GM19324 (cell line): ENCODE results near the gene PADI4.

ENCODE experiments used
- ATAC-seq: cut with Tn5 transposase; IDR thresholded peaks from one replicate; pipeline ENCODE4 v1.9.1; 2021; ENCODE audit warnings: mild to moderate bottlenecking, moderate library complexity; ENCODE audit not compliant: unreplicated experiment, low FRiP score

The PADI4 gene

DNA sequence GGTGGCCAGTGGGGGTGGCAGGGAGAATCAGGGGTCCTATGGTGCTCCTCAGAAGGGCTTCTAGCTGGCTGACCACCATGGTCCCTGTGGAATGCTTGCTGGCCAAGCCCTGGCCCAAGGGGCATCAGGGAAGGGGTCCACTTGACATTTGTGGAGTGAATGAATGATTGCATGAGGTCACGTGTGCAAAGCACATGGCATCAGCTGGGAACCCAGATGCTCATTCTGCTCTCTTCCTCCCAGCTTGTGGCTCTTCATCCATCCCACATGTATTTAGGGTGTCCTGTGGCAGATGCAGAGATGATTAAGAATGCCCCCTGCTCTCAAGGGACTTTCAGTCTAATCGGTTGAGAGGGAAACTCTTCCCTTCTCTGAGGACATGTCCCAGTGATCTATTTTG, 27.1 kb upstream of the PADI4 start:
- no peak for ATAC-seq

DNA sequence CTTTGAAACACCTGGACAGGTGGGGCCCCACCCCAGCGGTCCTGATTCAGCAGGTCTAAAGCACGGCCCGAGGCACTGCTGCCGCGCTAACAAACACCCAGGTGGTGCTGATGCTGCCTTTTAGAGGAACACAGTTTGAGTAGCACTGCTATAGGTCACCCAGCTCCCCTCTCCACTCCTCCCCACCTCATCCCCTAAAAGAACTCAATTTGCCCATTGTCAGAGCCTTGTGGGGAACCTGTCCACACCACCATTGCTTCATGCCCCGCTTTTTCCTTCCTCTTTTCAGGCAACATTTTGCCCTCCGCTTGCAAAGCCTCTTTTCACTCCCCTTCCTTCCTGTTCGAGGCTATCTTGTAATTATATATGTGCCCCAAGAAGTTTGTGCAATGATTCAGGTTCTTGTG, 26.2 kb upstream of the PADI4 start:
- ATAC-seq: no peak

DNA sequence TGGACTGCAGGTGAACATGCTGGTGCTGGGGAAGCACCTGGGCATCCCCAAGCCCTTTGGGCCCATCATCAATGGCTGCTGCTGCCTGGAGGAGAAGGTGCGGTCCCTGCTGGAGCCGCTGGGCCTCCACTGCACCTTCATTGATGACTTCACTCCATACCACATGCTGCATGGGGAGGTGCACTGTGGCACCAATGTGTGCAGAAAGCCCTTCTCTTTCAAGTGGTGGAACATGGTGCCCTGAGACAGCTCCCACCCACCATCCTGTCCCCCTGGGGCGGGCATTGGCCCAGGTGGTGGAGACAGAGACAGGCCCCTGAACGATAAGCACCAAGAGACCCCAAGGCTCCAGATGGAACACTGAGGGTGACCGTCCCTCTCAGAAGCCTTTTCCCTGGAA, 25.2 kb upstream of the PADI4 start:
- no peak for ATAC-seq

- ATAC-seq: no peak
Observed at GRCh38 chr1:17286646-17287045, 21.4 kb upstream of the PADI4 start.

DNA sequence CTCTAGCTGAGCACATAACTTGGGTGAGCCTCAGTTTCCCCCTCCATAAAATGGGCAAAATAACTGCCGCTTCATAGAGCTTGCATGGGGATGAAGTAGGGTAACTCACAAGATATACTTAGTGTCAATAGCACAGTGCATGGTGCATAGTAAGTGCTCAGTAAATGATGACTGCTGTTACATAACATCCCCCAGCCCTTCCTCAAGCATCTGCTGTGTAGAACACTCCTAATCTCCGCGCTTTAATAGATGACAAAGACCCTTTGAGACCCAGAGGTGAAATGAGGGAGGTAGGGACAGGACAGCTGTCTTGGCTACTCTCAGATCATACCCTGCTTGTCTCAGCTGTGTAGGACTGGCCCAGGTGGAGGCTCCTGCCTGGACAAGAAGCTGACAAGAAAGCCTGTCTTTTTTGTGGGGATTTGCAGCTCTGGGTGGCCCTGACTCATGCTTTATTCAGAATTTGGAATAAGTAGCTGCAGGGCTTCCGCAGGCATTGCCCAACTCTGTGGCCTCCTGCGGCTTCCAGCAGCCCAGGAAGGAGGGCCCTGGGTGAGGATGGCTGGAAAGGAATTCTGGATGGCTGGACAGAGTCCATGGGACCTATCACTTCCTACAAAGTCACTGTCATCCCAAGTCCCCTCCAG, 20.7 kb upstream of the PADI4 start:
- ATAC-seq: no peak

DNA sequence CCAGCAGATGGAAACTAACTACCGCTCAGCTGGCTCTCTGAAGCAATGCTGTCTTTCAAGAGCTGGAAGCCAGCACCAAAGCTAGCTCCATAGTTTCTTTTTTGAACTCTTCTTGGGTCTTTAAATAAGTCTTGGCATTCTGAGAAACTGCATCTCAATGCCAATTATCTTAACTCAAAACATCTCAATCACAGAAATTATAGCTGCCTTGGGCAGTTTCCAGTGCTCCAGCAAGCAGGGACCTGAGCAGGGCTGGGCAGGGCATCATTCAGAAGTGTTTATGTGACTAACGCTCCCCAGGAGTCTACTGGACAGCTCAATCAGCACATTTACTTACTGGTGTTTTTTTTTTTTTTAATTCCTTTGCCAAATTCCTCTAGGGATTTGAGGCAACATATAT, 18.3 kb upstream of the PADI4 start:
- ATAC-seq: no peak

- ATAC-seq: no peak
Observed at GRCh38 chr1:17290553-17290952, 17.4 kb upstream of the PADI4 start.

GRCh38 chr1:17292299-17293160, 15.5 kb upstream of the PADI4 start:
- no peak for ATAC-seq

DNA sequence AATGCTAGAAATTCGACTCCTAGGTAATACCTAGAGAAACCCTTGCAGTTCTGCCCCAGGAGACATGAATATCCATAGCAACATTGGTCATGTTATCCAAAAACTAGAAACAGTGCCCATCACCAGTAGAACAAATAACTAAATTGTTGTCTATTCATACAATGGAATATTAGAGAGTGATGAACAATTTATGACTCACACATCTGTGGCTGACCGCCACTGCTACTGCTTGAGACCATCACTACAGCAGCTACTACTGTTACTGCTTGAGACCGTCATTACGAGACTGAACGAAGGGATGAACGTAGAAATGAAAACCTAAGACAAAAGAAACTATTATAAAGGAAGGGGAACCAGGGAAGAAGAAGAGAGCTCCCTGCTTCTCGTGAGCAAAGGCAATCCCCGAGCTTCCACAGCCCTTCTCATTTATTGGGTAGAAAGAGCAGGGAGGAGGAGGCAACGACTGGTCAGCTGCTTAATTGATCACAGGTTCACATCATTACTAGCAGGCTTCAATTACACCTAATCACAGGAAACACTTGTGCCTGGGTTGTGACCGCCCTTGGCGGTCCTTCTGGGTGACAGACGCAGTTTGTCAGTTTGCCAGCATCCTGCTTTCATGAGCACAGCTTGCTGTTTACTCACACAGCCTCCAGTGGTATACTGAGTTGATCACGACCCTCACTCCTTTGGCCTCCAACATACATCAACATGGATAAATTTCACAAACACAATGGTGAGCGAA, 14.1 kb upstream of the PADI4 start:
- no peak for ATAC-seq

- ATAC-seq: no peak
Observed at GRCh38 chr1:17295292-17295691, 12.7 kb upstream of the PADI4 start.

GRCh38 chr1:17296086-17296485, 11.9 kb upstream of the PADI4 start:
- ATAC-seq: no peak

DNA sequence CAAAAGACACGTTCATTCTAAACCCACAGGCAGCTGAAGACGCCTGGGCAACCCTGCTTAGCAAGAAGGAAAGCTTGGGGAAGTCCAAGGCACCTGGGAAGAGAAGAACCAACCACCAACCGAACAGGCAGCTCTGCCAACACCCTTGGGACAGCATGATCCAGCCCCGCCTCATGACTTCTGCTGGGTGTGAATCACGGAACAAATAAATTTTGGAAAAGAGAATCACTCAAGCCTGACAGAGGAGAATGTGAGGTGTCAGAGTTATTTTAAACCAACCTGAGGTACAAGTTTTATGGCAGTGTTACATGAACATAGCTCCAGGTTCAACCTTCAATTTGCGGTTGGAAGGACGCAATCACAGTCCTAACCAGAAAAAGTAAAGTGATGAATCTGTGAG, 10.0 kb upstream of the PADI4 start:
- ATAC-seq: no peak

- ATAC-seq: no peak
Observed at GRCh38 chr1:17301767-17302166, 6.2 kb upstream of the PADI4 start.

DNA sequence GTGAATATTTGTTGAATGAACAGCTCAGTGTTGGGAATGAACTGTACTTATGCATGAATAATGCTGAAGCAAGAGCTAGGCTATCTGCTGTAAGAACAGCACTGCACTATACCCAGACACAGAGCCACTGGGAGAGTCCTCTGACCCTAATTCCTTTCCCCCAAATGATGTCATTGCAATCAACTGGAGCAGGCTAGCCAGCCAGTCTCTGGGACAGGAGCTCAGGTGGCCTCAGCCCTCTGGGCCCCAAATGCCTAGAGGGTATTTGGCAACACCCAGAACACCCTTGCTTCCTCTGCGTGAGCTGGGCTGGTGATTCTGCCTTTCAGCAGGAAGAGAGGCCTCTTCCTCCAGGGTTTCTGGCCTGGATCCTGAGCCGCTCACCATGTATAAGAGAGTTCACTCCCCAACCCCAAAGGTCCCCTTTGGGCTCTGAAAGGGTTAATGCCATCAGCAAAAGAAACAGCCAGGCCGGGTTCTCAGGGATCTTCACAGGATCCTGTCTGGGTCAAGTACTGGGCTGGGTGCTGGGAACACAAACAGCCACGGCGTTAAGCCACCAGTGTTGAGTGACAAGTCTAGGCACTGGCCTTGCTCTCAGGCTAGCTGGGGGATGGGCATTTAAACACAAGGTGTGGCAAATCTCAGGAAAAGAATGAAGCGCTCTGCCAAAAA, 3.7 kb upstream of the PADI4 start:
- ATAC-seq: no peak

DNA sequence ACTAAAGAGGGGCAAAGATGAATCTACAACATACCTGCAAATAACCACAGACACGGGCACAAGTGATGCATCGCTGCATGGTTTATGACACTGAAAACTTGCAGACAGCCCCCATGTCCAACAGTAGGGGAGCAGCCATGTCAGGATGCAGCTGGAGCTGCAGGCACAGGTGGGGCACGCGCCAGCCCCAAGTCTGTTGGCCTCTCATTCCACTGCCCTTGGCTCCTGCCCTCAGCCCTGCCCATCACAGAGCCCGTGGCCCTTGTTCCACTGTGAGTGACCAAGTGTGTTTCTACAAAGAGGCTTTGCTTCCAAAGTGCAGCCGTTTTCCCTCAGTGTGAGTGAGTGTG, 3.2 kb upstream of the PADI4 start:
- no peak for ATAC-seq

GRCh38 chr1:17305576-17306095, 2.4 kb upstream of the PADI4 start:
- ATAC-seq: no peak

DNA sequence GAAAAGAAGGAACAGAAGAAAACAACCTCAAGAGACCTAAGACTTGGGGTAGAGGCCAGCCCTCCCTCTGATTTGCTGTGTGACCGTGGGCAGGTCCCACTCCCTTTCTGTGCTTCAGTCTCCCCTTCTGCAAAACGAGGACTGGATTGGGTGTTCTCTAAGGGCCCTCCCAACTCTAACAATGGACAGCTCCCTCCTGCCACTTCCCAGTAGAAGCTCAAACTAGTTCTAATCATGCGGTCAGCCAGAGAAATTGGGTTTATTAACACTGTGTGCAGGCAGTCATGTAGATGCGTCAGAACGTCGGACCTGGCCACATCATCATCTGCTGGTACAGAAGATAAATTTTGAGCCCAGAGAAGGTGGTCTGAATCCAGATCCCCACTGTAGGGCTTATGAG, 1.6 kb upstream of the PADI4 start:
- no peak for ATAC-seq

DNA sequence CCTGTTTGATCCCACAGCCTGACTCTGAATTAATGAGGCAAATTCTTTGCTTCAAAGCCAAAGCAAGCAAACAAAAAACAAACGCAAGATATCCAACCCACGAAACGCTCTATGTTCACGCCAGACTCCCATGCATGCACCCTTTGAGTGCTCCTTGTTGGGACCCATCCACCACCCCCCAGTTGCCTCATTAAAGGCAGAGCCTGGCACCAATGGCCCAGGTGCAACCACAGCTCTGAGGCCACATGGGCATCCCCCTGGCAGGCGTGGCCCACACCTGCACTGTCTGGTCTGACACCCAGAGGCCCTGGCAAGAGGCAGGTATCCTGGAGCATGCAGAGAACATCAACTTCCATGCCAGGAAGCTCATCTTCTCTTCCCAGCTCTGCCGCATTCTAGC, 1.1 kb upstream of the PADI4 start:
- no peak for ATAC-seq

GRCh38 chr1:17307329-17307728, 668 bp upstream of the PADI4 start:
- no peak for ATAC-seq

- ATAC-seq: no peak
Observed at GRCh38 chr1:17308593-17308992, 596 bp downstream of the PADI4 start.
